HG03025 (cell line): ENCODE results near the gene AAGAB.

Experiments used
- ATAC-seq: cut with Tn5 transposase; IDR thresholded peaks from one replicate; pipeline ENCODE4 v1.9.1; 2021; ENCODE audit warnings: mild to moderate bottlenecking, moderate library complexity; ENCODE audit not compliant: unreplicated experiment, low FRiP score

AAGAB gene

DNA sequence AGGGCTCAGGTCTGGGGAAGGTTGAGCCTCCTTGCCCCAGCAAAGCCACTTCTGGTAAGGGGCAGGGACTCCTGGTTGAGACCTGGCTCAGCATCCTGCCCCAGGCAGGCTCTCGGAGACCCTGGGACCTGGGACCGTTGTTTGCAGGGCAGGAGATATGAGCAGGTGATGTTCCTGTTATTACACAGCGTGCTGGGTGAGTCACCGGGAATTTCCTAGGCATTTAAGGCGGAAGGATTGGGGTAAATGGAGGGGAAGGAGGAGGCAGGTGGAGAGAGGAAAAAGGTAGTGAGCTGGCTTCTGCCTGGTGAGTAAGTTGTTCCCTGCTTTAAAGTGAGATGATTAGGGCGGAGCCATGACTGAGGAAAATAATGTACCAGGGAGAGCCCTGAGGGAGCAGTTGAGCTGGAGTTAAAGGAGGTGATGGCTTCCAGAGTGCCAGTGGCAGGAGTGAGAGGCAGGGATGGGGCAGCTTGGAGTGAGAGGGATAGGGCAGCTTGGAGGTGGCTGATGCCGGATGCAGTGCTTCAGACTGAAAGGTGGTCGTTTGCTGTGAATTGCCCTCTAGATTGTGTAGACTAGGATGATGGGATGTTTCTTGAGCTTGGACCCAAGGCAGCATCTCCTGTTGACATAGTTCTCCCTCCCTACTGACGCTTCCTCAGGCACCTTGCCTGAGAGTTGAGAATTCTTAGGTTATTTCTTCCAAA lies 79.4 kb downstream of the AAGAB start:
- no peak for ATAC-seq

DNA sequence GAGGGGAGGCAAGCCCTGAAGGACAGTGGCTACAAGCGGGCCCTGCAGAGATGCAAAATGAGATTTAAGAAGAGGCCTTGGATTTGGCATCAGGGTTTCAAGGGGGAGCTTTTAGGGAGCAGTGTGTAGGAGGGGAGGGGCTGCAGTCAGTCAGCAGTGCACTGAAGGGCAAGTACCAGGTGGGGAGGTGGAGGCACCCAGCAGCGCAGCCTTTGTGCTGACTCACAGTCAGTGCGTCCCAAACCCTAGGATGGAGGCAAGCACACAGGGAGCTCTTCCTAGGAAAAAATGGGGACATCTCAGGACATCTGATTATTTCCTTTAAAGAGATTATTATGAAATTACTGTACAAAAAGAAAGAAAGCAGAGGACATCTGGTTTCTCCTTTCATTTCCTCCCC lies 80.0 kb downstream of the AAGAB start:
- ATAC-seq: no peak

DNA sequence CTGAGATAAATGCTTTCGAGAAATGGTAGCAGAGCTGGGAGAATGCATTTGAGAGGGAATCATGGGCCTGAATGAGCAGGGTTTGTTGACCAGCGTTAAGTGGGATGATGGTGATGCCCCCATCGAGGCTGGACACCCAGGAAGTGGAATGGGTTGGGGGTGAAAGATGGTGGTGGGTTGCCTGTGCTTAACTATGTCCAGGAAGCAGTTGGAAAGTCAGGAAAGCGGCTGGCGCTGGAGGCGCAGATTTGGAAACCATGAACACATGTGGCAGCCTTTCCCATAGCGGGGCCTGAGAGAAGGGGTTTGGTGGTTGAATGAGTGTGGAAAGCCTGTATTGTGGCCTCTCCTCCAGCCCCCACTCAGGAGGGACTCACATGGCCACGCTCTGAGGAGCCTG lies 80.7 kb downstream of the AAGAB start:
- no peak for ATAC-seq

DNA sequence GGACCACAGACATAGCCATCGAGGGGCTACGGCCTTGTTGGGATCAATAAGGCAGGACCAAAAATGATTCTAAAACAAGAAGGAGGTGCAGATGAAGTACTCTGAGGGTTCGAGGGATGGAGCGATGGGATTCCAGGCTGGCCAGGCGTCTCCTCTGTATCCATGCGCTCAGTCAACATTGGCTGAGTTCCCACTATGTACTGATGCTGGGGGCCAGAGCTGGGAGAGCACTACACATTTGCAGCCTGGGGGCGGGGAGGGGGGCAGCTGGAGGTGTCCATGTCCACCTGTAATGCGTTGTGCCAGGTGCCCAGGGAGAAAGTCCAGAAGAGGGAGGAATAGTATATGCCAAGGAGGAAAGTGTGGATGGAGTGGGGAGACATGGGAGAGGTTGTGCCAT lies 81.5 kb downstream of the AAGAB start:
- ATAC-seq: no peak

DNA sequence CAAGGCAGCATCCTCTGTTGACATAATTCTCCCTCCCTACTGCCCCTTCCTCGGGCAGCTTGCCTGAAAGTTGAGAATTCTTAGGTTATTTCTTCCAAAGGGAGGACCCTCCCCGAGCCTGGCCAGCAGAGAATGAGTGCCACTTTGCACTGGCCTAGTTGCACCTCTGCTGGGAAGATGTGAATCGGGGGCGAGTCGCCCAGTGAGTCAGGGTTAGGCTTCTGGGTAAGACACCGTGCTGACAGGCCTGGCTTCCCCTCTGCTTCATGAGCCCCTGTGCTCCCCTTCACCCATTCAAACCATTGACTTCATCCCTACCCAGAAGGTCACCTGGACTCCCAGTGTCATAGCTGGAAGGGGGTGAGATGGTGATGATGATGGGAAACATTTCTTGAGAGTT lies 82.3 kb downstream of the AAGAB start:
- ATAC-seq: no peak

DNA sequence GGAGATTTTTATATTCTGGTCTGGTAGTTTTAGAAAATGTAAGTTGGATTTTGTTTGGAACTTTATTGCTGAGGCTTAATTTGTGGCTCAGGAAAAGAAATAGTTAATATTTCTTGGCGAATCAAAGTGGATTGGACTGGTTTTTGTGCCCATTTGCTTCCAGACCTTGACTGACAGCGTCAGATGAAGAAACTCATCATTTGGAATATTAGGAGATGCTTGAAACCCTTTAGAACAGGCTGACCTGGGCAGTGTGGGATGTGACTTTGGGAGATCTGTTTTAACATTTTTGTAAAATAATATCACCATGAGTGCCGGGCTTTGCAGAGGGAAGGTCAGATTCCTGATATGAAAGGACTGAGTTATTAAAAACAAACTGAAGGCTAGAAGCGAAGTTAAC lies 83.0 kb downstream of the AAGAB start:
- ATAC-seq: no peak

DNA sequence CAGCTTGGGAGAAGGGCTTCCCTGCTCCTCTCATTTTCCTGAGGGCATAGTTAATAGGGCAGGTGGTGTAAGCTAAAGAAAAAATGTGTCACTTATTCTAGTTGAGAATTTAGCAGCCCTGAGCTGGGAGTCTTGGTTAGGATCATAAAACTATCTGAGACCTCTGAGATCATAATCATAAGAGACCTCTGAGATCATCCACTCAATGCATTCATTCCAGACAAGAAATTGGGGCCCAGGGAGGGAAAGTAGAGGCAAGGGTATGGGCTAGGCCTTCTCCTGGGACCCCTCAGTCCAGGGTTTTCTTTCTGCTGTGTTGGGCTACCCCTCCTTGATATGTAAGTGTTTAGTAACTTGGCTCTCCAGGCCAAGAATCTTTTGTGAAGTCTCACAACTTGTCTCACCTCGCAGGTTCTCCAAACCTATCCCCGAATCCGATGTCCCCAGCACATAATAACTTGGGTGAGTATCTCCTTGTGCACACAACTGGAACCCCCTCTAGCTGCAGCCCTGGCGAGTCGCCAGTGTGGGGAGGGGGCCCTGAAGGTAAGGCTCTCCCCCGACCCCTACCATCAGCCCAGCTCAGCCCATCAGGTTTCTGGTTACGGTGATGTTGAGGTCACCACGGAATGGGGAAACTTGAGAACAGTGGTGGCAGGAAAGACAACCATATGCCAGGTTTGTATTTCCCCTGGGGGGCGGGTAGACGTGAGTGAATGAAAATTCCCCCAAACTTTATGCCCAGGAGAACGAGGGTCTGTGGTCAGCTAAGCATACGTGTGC lies 84.1 kb downstream of the AAGAB start:
- no peak for ATAC-seq

DNA sequence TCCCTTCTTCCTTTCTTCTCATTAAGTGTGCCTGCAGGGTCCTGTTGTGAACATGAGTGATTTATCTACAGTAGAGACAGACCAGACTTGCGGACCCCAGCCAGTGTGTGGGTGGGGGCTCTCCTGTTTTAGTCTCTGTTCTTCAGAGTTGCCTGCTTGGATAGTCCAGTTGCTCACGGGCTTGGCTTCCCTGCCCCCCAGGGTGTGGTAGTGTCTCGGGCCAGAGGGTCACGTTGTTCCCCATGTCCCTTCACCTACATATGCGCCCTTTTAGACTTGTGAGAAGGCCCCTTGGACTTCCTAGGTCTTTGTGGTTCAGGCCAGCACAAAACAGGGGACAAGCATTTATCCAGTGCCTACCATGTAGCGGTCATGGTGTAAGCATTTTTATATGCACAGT lies 85.8 kb downstream of the AAGAB start:
- ATAC-seq: no peak

DNA sequence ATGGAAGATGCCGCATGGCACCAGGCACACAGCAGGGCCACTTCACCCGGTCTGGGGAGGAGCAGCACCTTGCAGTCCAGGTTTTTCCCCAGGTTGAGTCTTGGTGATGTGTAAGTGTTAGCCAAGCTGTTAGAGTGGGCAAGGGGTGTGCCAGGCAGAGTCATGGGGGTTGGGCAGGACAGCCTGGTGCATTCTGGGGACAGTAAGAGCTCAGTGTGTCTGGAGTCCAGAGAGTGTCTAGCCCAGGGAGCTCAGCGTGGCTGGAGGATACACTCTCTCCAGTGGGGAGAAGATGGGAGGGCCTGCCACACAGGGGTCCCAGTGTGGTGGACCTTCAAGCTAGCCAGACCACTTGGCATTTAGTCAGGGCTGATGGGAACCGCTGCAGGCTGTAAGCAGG lies 87.4 kb downstream of the AAGAB start:
- ATAC-seq: no peak

DNA sequence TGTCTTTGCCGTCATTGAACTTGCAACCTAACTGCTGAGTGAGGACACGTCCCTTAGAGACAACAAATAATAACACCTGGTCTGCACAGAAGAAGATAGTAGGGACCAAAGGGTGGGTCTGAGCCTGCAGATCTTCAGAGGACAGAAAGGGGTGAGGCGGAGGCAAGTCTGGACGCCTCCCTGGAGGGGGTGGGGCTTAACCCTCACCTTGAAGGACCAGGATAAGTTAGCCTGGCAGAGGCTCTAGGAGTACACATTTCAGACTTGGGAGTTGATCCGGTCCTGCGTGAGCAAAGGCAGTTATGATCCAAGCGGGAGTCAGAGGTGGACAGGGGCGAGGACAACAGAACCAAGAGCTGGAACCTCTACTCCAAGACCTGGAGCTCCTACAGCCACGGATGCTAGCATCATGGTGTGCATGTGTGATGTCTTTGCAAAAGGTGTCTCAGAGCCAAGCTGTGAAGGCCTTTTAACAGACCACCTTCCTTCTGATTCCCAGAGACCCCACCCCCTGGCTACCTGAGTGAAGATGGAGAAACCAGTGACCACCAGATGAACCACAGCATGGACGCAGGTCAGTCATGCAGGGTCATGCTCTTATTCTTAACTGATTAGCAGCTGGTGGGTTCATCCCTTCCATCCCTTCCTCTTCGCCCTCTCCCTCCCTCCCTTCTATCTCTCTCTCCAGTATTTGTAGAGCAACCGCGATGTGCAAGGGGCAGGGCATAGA lies 88.0 kb downstream of the AAGAB start:
- ATAC-seq: no peak

DNA sequence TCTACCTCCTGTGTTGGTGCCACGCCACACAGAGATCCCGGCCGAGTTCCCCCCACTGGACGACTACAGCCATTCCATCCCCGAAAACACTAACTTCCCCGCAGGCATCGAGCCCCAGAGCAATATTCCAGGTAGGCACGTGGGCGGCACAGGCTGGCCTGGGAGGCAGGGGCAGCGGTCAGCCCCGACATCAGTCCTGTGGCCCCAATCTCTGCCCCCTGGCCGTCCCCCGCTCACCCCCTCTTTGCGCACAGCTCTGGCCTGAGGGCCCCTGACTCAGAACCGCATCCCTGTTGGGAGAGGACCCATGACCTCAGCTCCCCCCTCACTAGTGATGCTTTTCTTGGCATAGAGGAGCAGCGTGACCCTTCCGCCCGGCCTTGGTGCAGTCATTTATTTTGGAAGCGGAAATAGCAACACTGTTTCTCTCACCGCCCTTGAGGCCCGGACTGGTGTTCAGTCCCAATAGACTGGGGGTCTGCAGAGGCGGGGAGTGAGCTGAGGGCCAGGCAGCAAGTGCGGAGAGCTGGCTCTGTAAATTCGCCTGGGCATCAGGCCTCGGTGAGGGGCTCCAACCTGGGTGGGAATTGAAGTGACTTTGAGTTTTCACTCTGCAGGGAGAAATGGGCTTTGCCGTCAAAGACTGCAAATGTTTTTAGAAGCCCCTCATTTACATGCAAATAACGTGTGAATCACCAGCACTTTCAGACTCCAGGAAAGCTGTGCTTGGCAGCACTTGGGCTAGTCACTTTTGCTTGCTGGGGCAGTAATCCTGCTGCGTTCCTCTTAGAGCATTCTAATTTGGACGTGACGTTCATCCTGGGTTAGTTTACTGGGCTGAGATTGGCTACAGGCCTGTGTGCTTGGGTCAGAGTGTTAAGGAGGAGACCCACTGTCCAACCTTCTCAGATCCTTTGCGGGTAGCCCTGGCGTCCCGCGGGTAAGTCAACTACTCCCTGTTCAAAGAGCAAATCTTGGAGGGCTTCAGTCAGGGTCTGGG lies 88.9 kb downstream of the AAGAB start:
- no peak for ATAC-seq

DNA sequence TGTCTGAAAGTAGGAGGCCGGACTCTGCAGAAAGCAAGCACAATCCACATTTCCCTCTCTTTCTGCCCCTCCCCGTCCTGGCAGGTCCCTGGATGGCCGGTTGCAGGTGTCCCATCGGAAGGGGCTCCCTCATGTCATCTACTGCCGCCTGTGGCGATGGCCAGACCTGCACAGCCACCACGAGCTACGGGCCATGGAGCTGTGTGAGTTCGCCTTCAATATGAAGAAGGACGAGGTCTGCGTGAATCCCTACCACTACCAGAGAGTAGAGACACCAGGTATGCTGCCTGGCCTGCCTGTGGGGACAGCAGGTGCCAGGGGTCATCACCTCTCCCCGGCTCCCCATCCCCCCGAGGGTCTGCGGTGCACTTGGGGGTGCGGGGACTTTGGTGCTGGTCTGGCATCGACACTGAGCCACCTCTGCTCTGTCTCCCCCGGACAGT lies 89.6 kb downstream of the AAGAB start:
- no peak for ATAC-seq

DNA sequence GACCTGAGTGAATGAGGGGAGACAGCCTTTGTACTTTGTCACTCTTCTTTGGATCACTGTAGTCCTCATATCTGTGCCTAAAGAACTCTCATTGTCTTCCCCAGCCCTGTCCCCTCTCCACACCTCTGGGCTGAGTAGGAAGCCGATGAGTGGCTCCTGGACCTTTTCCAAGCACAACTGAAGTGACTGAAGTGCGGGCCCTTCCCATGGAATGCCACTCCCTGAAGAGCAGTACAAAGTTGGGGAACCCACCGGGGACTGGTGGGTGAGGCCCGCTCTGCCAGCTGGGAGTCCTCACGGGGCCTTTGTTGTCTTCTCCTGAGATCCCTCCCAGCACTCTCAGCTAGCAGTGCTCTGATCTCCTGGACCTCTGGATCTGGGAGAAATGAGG lies 90.1 kb downstream of the AAGAB start:
- ATAC-seq: no peak

DNA sequence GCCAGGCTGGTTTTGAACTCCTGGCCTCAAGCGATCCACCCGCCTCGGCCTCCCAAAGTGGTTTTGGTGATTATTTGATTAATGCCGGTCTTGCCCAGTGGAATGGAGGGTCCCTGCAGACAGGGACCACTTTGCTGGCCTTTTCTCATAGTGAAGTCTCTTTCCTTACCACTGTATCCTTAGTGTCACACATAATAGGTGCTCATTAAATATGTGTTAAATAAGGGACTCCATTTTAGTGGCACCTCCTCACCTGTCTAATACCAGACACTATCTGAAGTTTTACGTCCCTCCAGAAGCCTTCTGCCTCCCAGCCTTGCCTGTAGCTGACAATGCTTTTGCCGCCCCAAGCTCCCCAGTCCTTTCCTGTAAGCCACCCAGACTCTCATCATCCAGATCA lies 91.3 kb downstream of the AAGAB start:
- no peak for ATAC-seq

DNA sequence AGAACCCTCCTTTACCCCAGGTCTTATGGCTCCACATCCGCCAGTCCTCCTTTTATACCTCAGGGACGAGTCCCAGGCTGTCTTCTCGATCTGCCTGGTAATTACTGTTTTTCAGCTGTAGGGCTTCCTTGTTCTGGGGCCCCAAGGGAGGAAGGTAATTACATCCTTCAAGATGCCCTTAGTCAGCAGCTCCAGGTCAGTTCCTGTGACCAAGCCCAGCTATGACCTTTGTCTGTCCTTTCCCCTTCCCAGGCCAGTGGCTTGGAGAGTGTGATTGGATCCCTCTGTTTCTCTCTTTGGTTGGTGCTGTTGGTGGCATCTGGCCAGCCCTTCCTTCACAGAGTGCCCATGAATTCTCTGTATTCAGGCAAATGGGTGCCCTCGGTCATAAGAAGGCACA lies 92.6 kb downstream of the AAGAB start:
- no peak for ATAC-seq

DNA sequence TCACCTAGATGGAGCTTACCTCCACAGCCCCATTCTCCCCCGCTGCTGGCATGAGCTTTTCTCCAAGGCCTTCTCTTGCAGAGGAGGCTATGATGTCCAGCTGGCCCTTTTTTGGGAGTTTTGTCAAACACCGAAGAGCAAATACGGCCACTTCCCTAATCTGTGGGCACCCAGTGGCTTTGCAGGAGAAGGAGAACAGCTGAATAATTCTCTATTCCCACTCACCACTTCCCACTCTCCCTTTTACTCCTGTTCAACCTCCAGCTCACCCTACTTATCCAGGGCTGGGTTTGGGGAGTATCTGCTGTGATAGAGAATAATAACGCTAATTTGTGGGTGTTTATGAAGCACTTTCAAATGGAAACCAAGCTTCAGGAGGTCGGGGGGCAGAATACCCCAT lies 93.0 kb downstream of the AAGAB start:
- ATAC-seq: no peak

DNA sequence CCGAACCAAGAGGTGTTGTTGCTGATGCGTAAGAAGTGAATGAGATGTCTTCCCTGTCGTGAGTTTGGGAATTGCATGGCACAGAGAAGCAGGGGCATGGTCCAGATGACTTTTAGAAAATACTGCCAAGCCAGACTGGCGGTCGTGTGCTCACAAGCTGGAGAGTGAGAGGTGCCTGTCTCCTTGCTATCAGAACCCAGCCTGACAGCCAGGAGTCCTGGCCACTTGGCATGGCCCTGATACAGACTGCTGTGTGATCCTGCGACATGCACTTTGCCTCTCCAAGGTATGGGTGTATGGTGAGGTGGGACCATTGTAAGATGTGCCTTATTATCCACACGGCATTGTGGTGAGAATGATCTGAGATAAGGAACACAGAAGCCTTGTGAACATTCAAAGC lies 96.1 kb downstream of the AAGAB start:
- ATAC-seq: no peak

DNA sequence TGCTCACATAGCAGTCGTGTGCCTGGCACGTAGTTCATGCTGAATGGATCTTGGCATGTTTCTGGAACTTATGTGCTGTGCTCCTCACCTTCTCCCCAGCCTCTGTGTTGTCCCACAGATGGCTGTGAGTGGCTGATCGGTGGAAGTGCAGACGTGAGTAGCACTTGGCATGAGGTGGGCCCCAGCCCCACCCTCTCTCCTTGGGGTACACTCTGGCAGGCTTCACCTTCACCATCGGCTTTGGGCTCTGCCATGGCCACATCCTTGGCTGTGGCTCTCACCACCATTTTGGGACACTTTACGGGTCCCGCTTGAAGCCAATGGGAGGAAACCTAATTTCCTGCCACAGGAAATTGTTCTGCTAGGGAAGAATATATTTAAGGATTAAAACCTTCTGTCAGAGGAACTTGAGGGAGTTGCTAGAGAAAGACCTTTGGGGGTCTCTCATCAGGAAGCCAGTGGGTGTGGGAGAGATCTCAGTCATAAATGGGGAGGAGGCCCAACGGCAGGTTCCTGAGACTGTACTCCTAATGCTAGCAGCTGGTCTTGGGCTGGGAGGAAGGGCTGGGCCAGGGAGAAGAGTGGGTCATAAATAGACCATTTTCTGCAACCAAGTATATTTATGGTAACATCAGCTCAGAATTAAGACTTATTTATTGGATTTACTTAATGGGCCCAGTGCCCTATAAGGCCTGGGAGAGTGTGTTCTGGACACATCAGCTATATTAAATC lies 96.8 kb downstream of the AAGAB start:
- no peak for ATAC-seq

DNA sequence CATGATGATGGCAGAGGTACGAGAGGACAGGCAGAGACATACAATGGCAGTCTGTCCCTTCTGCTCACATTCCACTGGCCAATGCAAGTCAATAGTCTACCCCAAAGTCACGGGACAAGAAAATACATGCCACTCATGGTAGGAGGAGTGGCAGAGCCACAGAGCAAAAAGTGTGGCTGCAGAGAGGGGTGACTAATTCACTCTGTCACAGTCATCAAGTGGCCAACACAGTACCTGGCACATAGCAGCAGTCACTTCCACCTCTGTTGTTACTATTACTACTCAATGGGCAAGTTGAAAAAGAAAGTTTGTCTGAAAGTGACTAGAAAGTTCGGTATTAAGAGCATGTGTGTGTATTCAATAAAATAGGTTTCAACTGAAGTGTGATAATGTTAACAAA lies 97.6 kb downstream of the AAGAB start:
- ATAC-seq: no peak

DNA sequence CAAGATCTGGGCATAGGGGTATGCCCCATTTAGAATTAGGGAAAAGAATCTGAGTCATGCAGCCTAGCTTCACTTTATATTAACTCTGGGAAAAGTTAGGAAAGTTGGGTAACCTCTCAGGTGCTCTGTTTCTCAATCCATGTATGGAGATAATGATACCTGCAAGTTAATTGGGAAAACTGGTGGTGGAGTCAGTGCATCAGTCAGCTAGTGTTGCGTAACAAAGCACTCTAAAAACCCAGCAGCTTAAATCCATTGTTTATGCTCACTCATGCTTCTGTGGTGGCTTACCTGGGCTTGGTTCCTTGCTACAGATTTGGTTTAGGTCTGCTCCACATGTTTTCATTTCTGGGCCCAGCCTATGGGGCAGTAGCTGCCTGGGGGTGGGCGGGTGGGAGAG lies 98.0 kb downstream of the AAGAB start:
- ATAC-seq: no peak
